ENCODE results near the gene PACSIN2. TPM values are rescaled to one million over a fixed set of nuclear protein-coding genes. Genes with fewer than 3 reads are reported as not detected.

The PACSIN2 gene
- total RNA-seq, 6 donors from 2014 or later = 120 to 186 (median 151) TPM

- DNase-seq (peak in 1 of 2 donors; percentile 49), ATAC-seq (ENCODE audit: low FRiP score in 2 of 2) (no peak)
- WGBS, 2 donors = 93 to 94% methylated on average over 29 to 31 of the region's 31 CpGs
- no peaks in the 10 kb centered on the region for H3K9me3 ChIP-seq
- no peak for TF ChIP-seq POLR2AphosphoS5 (IDR thresholded peaks at IDR 0.05)
- no peak for TF ChIP-seq POLR2A (IDR thresholded peaks at IDR 0.05)
- no peak for TF ChIP-seq CTCF (IDR thresholded peaks at IDR 0.05)
- TF ChIP-seq EP300 (IDR thresholded peaks at IDR 0.05) = no peak
- H3K4me1 ChIP-seq = peaks cover 3 to 25% (median 9%) of the 10 kb centered on the region in 4 donors
- no peak overlapping the region for H3K4me3 ChIP-seq
- no peaks in the 10 kb centered on the region for H3K27me3 ChIP-seq
- H3K27ac ChIP-seq = no peak overlapping the region
- peaks cover 16 to 76% (median 56%) of the 10 kb centered on the region in 4 donors for H3K36me3 ChIP-seq
Observed at GRCh38 chr22:42871146-42872050, 143.6 kb downstream of the PACSIN2 start.

- no peaks in the 10 kb centered on the region for H3K9me3 ChIP-seq
- H3K36me3 ChIP-seq = peaks cover 12 to 62% (median 43%) of the 10 kb centered on the region in 4 donors
- no peak overlapping the region for H3K4me3 ChIP-seq
- DNase-seq (peak in 1 of 2 donors; percentile 73), ATAC-seq (ENCODE audit: low FRiP score in 2 of 2) (no peak)
- no peaks in the 10 kb centered on the region for H3K27me3 ChIP-seq
- TF ChIP-seq CTCF (IDR thresholded peaks at IDR 0.05) (no peak), POLR2AphosphoS5 (IDR thresholded peaks at IDR 0.05) (no peak), EP300 (IDR thresholded peaks at IDR 0.05) (no peak), POLR2A (IDR thresholded peaks at IDR 0.05) (no peak)
- WGBS, 2 donors = 88 to 90% methylated on average over 16 to 33 of the region's 33 CpGs
- peaks cover 3 to 25% (median 9%) of the 10 kb centered on the region in 4 donors for H3K4me1 ChIP-seq
- H3K27ac ChIP-seq = no peak overlapping the region
Observed at GRCh38 chr22:42869888-42870480, 145.0 kb downstream of the PACSIN2 start.

- no peak for ATAC-seq (ENCODE audit: low FRiP score in 2 of 2)
- H3K4me1 ChIP-seq = peaks cover 3 to 25% (median 9%) of the 10 kb centered on the region in 4 donors
- H3K4me3 ChIP-seq = no peak overlapping the region
- peak in 1 of 2 donors; percentile 39 for DNase-seq
- H3K9me3 ChIP-seq = no peaks in the 10 kb centered on the region
- 83 to 94% methylated on average over 3 to 8 of the region's 8 CpGs for WGBS, 2 donors
- H3K36me3 ChIP-seq = peaks cover 12 to 57% (median 41%) of the 10 kb centered on the region in 4 donors
- H3K27ac ChIP-seq = peak overlapping the region in 2 of 4 donors; percentile 65 to 71
- no peak for TF ChIP-seq EP300 (IDR thresholded peaks at IDR 0.05)
- TF ChIP-seq CTCF (IDR thresholded peaks at IDR 0.05) = no peak
- TF ChIP-seq POLR2A (IDR thresholded peaks at IDR 0.05) = no peak
- no peak for TF ChIP-seq POLR2AphosphoS5 (IDR thresholded peaks at IDR 0.05)
- no peaks in the 10 kb centered on the region for H3K27me3 ChIP-seq
Observed at GRCh38 chr22:42869463-42869862, 145.5 kb downstream of the PACSIN2 start.

- ATAC-seq (ENCODE audit: low FRiP score in 2 of 2) (peak; percentile 18 to 64), DNase-seq (peak; percentile 81 to 84)
- peaks cover 11 to 50% (median 37%) of the 10 kb centered on the region in 4 donors for H3K36me3 ChIP-seq
- TF ChIP-seq POLR2AphosphoS5 (IDR thresholded peaks at IDR 0.05) (no peak), CTCF (IDR thresholded peaks at IDR 0.05) (no peak), POLR2A (IDR thresholded peaks at IDR 0.05) (no peak), EP300 (IDR thresholded peaks at IDR 0.05) (no peak)
- no peaks in the 10 kb centered on the region for H3K27me3 ChIP-seq
- H3K4me1 ChIP-seq = peaks cover 3 to 25% (median 9%) of the 10 kb centered on the region in 4 donors
- H3K4me3 ChIP-seq = no peak overlapping the region
- no peaks in the 10 kb centered on the region for H3K9me3 ChIP-seq
- peak overlapping the region; percentile 65 to 77 (median 68) for H3K27ac ChIP-seq
- 67 to 74% methylated on average over 8 to 16 of the region's 16 CpGs for WGBS, 2 donors
Observed at GRCh38 chr22:42868751-42869251, 146.1 kb downstream of the PACSIN2 start.
